Esophagus muscularis mucosa (tissue), 4 donors: ENCODE data around the gene NAXE. TPM values are rescaled to one million over a fixed set of nuclear protein-coding genes. Genes with fewer than 3 reads are reported as not detected.
"Not testable (repeated sequence)": the region's sequence is repeated elsewhere in the genome, so short reads cannot be mapped to it uniquely, and the experiment has no call there.

Experiments
- DNase-seq: peaks from one replicate; pipeline ENCODE4 v3.0.0-alpha.2; 2017; ENCODE audit errors: extremely low spot score
- H3K27ac ChIP-seq, 4 donors: fragments of 200-600 bp; sonication (generic); replicated peaks in 1 of 4; 1 replicate in 3 of 4; 2 replicates in 1 of 4; pipeline ENCODE4 v1.5.1; 2016 to 2019; ENCODE audit warnings: mild to moderate bottlenecking in 1 of 4
- H3K27me3 ChIP-seq, 4 donors: fragments of 200-600 bp; sonication (generic); one replicate each; pipeline versions ENCODE4 v1.5.1 to v1.6.0; 2016 to 2019
- H3K36me3 ChIP-seq, 4 donors: fragments of 200-600 bp; sonication (generic); one replicate each; pipeline ENCODE4 v1.5.1; 2016 to 2019
- H3K4me1 ChIP-seq, 4 donors: fragments of 200-600 bp; sonication (generic); one replicate each; pipeline ENCODE4 v1.5.1; 2016 to 2019
- H3K4me3 ChIP-seq, 4 donors: fragments of 200-600 bp; sonication (generic); 1 replicate in 2 of 4; 2 replicates in 2 of 4; pipeline ENCODE4 v1.5.1; 2016 to 2019; ENCODE audit warnings: mild to moderate bottlenecking in 4 of 4, moderate library complexity in 1 of 4
- H3K9me3 ChIP-seq, 4 donors: fragments of 200-600 bp; sonication (generic); 1 replicate in 3 of 4; 2 replicates in 1 of 4; pipeline ENCODE4 v1.5.1; 2016 to 2019
- EP300 ChIP-seq: sonication (generic); formaldehyde crosslinking; IDR thresholded peaks from one replicate; pipeline ENCODE4 v1.6.1; 2017; ENCODE audit warnings: antibody characterized with exemption
- POLR2A ChIP-seq: fragments of 450-650 bp; IDR thresholded peaks from one replicate; pipeline ENCODE4 v1.6.1; 2017; ENCODE audit warnings: antibody characterized with exemption, moderate library complexity, mild to moderate bottlenecking, low read depth
- POLR2AphosphoS5 ChIP-seq, 2 donors: sonication (generic); formaldehyde crosslinking; IDR thresholded peaks; one replicate each; pipeline ENCODE4 v1.6.1; 2017; ENCODE audit warnings: antibody characterized with exemption in 2 of 2
- WGBS: methylation state at CpG from one replicate; pipeline ENCODE4 v1.1.5; 2018; 5-methylcytosine and 5-hydroxymethylcytosine counted together
- intact Hi-C: fragments of 100-400 bp; cut with DNase I; formaldehyde crosslinking; loops from one replicate; pipeline ENCODE4 v1.15.1; 2023
- total RNA-seq, 4 donors: library from RNA; depleted of rRNA; stranded (reverse); fragments of >200 nt; gene quantifications; one replicate each; pipeline versions ENCODE4 v1.1.0 to v1.2.1, GENCODE V29; 2016
- TF ChIP-seq, protein P1 (sequence below), 3 experiments: fragments of 200-600 bp in 2 of 3; fragments of 450-650 bp in 1 of 3; sonication (generic) in 2 of 3; IDR thresholded peaks; one replicate each; pipeline ENCODE4 v1.5.1; 2017 to 2019; ENCODE audit warnings: antibody characterized with exemption in 3 of 3, mild to moderate bottlenecking in 2 of 3, moderate library complexity in 1 of 3

Gene NAXE
- total RNA-seq, 4 donors from 2014 or later: 73.5 to 98.0 (median 85.2) TPM

DNA sequence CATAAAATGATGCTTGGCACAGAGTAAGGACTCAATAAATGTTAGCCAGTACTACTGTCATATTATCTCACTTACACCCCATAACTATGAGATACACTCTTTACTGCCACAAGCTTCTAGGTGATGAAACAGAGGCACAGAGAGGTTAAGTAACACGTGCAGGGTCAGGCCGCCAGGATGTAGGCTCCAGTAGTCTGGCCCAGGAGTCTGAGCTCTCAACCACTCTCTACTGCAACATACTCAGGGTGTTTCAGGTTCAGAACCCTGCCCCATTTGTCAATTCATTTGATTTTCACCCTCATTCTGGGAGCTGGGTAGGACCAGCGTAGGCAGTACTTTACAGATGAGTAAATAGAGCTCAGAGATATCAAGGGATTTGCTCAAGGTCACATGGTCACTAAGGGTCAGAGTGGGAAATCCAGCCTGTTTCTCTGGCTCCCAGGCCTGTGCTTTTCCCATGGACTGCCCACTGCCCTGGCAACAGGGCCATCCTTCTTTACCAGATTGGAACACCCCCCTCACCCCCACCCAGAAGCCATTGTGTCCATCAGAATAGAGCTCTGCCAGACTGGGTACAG, 40.4 kb upstream of the NAXE start:
- Histone ChIP-seq H3K36me3 (no peaks in the 10 kb centered on the region), H3K27me3 (no peaks in the 10 kb centered on the region), H3K27ac (no peak overlapping the region), H3K9me3 (no peaks in the 10 kb centered on the region), H3K4me3 (no peak overlapping the region), H3K4me1 (peaks cover 0 to 10% (median 4%) of the 10 kb centered on the region in 4 donors)
- 91% methylated on average over 3 of the region's 3 CpGs for WGBS
- TF ChIP-seq POLR2A (no peak), POLR2AphosphoS5 (IDR thresholded peaks at IDR 0.05) (no peak), EP300 (no peak)
- TF ChIP-seq, protein P1, sequence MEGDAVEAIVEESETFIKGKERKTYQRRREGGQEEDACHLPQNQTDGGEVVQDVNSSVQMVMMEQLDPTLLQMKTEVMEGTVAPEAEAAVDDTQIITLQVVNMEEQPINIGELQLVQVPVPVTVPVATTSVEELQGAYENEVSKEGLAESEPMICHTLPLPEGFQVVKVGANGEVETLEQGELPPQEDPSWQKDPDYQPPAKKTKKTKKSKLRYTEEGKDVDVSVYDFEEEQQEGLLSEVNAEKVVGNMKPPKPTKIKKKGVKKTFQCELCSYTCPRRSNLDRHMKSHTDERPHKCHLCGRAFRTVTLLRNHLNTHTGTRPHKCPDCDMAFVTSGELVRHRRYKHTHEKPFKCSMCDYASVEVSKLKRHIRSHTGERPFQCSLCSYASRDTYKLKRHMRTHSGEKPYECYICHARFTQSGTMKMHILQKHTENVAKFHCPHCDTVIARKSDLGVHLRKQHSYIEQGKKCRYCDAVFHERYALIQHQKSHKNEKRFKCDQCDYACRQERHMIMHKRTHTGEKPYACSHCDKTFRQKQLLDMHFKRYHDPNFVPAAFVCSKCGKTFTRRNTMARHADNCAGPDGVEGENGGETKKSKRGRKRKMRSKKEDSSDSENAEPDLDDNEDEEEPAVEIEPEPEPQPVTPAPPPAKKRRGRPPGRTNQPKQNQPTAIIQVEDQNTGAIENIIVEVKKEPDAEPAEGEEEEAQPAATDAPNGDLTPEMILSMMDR (IDR thresholded peaks at IDR 0.05): no peak
- no peak for DNase-seq
- intact Hi-C loops: no loop called here

GRCh38 chr1:156551869-156552268, 39.7 kb upstream of the NAXE start:
- no peaks in the 10 kb centered on the region for H3K9me3 ChIP-seq
- no peaks in the 10 kb centered on the region for H3K27me3 ChIP-seq
- 88% methylated on average over 6 of the region's 6 CpGs for WGBS
- intact Hi-C loops: no loop called here
- TF ChIP-seq, protein P1 (IDR thresholded peaks at IDR 0.05): no peak
- no peak for TF ChIP-seq POLR2A
- no peak for TF ChIP-seq POLR2AphosphoS5 (IDR thresholded peaks at IDR 0.05)
- no peak for TF ChIP-seq EP300
- no peak overlapping the region for H3K4me3 ChIP-seq
- H3K4me1 ChIP-seq: peaks cover 0 to 10% (median 4%) of the 10 kb centered on the region in 4 donors
- H3K36me3 ChIP-seq: no peaks in the 10 kb centered on the region
- no peak for DNase-seq
- H3K27ac ChIP-seq: no peak overlapping the region

GRCh38 chr1:156552518-156552917, 39.1 kb upstream of the NAXE start:
- Histone ChIP-seq H3K36me3 (no peaks in the 10 kb centered on the region), H3K4me3 (no peak overlapping the region), H3K9me3 (no peaks in the 10 kb centered on the region), H3K4me1 (peaks cover 0 to 10% (median 4%) of the 10 kb centered on the region in 4 donors), H3K27me3 (no peaks in the 10 kb centered on the region), H3K27ac (no peak overlapping the region)
- intact Hi-C loops: no loop called here
- DNase-seq: no peak
- WGBS: 72% methylated on average over 5 of the region's 5 CpGs
- TF ChIP-seq POLR2A (no peak), POLR2AphosphoS5 (IDR thresholded peaks at IDR 0.05) (no peak), EP300 (no peak)
- TF ChIP-seq, protein P1 (IDR thresholded peaks at IDR 0.05): no peak

DNA sequence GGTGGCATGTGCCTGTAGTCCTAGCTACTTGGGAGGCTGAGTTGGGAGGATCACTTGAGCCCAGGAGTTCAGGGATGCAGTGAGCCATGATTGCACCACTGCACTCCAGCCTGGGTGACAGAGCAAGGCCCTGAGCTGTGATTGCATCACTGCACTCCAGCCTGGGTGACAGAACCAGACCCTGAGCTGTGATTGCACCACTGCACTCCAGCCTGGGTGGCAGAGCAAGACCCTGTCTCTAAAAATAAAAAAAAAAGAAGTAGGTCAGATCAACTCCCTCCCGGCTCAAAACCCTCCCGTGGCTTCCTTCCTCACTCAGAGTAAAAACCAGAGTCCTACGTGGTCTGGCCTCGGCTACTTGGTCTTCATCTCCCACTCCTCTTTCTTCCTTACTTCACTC, 38.6 kb upstream of the NAXE start:
- H3K36me3 ChIP-seq, DNase-seq, H3K27me3 ChIP-seq, H3K4me3 ChIP-seq, intact Hi-C loops, H3K4me1 ChIP-seq, H3K9me3 ChIP-seq: not testable (repeated sequence)
- H3K27ac ChIP-seq: peak overlapping the region in 2 of 4 donors; percentile 61 to 69
- 94% methylated on average over 4 of the region's 4 CpGs for WGBS

- 56% methylated on average over 4 of the region's 6 CpGs for WGBS
- TF ChIP-seq EP300 (peak; percentile 68), POLR2A (no peak), POLR2AphosphoS5 (IDR thresholded peaks at IDR 0.05) (peak; percentile 22 to 70)
- TF ChIP-seq, protein P1 (IDR thresholded peaks at IDR 0.05): no peak
- H3K4me1 ChIP-seq: peaks cover 0 to 10% (median 4%) of the 10 kb centered on the region in 4 donors
- no peaks in the 10 kb centered on the region for H3K27me3 ChIP-seq
- peak overlapping the region in 3 of 4 donors; percentile 13 to 69 (median 61) for H3K27ac ChIP-seq
- no peaks in the 10 kb centered on the region for H3K9me3 ChIP-seq
- no peak for DNase-seq
- intact Hi-C loops: no loop called here
- H3K36me3 ChIP-seq: no peaks in the 10 kb centered on the region
- no peak overlapping the region for H3K4me3 ChIP-seq
These were observed 37.6 kb upstream of the NAXE start for GRCh38 chr1:156553860-156554485.
